Mucosa of descending colon (tissue), 3 donors: ENCODE measurements around the gene PHLPP1. TPM values are rescaled to one million over a fixed set of nuclear protein-coding genes. Genes with fewer than 3 reads are reported as not detected.
A peak's percentile ranks its signal among the peaks of the same experiment; 100 is the strongest.

Source experiments
- ATAC-seq: fragments of 200-7000 bp; cut with Tn5 transposase; one replicate; pipeline ENCODE4 v1.9.1; 2020; ENCODE audit warnings: mild to moderate bottlenecking, moderate library complexity
- DNase-seq, 3 donors: peaks; one replicate each; pipeline ENCODE4 v3.0.0-alpha.2; 2020
- H3K36me3 ChIP-seq: fragments of 200-600 bp; one replicate; pipeline ENCODE4 v1.8.0; 2021; ENCODE audit warnings: low read depth, mild to moderate bottlenecking
- H3K4me1 ChIP-seq: fragments of 200-600 bp; one replicate; pipeline ENCODE4 v1.8.0; 2021; ENCODE audit warnings: low read depth, mild to moderate bottlenecking
- H3K4me3 ChIP-seq: fragments of 200-600 bp; one replicate; pipeline ENCODE4 v1.8.0; 2021; ENCODE audit warnings: mild to moderate bottlenecking
- H3K9me3 ChIP-seq: fragments of 200-600 bp; one replicate; pipeline ENCODE4 v1.8.0; 2021; ENCODE audit warnings: mild to moderate bottlenecking
- intact Hi-C, 2 donors: fragments of 100-400 bp; cut with DNase I in 1 of 2; cut with micrococcal nuclease in 1 of 2; formaldehyde crosslinking; loops; one replicate each; pipeline versions ENCODE4 v1.11.0 to v1.11.1; 2022; cut with DNase I, micrococcal nuclease
- total RNA-seq, 3 donors: library from RNA; stranded (reverse); fragmentation: NEBNext Ultra II Directional in 2 of 3; extraction: Animal tissue kit (Norgen Biotek cat#: 25700) in 2 of 3; gene quantifications; one replicate each; pipeline versions ENCODE4 v1.2.1 to v1.2.4, GENCODE V29; 2021 to 2023
- TF ChIP-seq, protein P1 (sequence below): fragments of 200-600 bp; IDR thresholded peaks from one replicate; pipeline ENCODE4 v1.8.0; 2022; ENCODE audit warnings: antibody characterized with exemption, mild to moderate bottlenecking
- donor health status: DM: no; HTN: no; CAD: no; lungs with moderate emphysema.
- donor health status: DM: no; HTN: no; CAD: no.
- donor health status: DM: no; HTN: yes; CAD: no.

PHLPP1 gene
- total RNA-seq, 3 donors from 2014 or later, result 17.9 to 28.9 (median 19.7) TPM

DNA sequence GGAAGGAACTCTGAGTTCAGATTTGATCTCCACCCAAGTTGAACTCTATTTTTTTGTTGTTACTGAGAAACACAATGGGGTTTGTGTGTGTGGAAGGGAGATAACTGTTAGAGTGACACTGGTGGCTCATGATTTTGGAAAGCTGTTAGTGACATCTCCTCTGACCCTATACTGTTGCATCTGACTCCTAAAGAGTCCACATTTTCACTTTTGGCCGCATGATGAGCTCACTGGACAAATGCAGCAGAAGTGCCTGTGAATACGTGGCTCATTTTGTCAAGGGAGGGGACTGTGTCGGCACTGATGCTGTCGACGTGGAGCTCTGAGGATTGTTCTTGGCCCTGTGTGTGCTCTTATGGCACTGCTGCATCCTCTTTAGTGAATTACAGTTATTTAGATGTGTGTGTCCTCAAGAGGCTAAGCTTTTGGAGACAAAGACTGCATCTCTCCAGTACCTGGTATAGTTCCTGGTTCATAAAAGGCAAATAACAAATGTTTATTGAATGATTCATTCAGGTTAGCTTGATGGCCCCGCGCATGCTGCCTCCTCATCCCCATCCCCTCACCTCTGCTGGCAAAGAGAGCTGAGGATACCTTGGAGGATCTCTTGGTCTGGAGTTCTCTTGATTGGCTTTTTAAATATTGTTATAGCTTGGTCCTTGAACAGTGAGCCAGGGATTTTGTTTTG lies 135.4 kb downstream of the PHLPP1 start:
- no peak overlapping the region for H3K4me3 ChIP-seq
- intact Hi-C loops, result no loop called here
- H3K36me3 ChIP-seq, result no peaks in the 10 kb centered on the region
- H3K9me3 ChIP-seq, result no peaks in the 10 kb centered on the region
- no peak for DNase-seq
- H3K4me1 ChIP-seq, result no peaks in the 10 kb centered on the region
- peak; percentile 71 for ATAC-seq
- TF ChIP-seq, protein P1, sequence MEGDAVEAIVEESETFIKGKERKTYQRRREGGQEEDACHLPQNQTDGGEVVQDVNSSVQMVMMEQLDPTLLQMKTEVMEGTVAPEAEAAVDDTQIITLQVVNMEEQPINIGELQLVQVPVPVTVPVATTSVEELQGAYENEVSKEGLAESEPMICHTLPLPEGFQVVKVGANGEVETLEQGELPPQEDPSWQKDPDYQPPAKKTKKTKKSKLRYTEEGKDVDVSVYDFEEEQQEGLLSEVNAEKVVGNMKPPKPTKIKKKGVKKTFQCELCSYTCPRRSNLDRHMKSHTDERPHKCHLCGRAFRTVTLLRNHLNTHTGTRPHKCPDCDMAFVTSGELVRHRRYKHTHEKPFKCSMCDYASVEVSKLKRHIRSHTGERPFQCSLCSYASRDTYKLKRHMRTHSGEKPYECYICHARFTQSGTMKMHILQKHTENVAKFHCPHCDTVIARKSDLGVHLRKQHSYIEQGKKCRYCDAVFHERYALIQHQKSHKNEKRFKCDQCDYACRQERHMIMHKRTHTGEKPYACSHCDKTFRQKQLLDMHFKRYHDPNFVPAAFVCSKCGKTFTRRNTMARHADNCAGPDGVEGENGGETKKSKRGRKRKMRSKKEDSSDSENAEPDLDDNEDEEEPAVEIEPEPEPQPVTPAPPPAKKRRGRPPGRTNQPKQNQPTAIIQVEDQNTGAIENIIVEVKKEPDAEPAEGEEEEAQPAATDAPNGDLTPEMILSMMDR, result no peak

DNA sequence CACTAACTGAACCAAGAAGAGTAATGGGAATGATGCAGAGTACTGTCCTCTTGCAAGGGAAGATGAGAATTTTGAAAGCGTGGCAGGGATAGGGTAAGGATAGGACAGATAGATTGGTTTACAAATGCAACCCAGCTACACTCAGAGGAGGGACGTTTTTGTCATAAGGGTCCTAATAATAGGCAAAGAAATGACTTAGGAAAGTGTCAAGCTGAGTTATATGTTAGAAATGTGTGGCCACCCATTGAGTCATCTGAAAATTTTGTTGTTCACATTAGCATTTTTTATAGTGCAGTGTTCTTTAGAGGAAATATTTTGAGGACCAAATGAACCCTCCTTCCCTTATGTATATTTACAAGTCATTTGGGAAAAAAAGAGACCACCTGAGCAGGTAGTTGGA lies 137.5 kb downstream of the PHLPP1 start:
- TF ChIP-seq, protein P1, result no peak
- intact Hi-C loops, result no loop called here
- Histone ChIP-seq H3K36me3 (no peaks in the 10 kb centered on the region), H3K4me1 (no peaks in the 10 kb centered on the region), H3K4me3 (no peak overlapping the region), H3K9me3 (no peaks in the 10 kb centered on the region)
- DNase-seq (no peak), ATAC-seq (no peak)

DNA sequence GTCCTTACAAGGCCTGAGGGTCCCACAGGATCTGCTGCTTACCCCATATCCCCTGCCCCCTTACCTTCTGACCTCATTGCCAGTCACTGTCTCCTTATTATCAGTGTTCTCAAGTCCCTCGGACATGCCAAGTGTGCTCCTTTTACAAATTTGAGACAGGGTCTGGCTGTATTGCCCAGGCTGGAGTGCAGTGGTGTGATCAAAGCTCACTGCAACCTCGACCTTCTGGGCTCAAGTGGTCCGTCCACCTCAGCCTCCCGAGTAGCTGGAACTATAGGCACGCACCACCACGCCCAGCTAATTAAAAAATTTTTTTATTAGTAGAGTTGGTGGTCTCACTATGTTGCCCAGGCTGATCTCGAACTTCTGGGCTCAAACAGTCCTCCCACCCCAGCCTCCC lies 141.0 kb downstream of the PHLPP1 start:
- ATAC-seq (no peak), DNase-seq (no peak)
- Histone ChIP-seq H3K4me3 (no peak overlapping the region), H3K4me1 (no peaks in the 10 kb centered on the region), H3K36me3 (no peaks in the 10 kb centered on the region), H3K9me3 (no peaks in the 10 kb centered on the region)
- TF ChIP-seq, protein P1, result no peak
- intact Hi-C loops, result no loop called here

DNA sequence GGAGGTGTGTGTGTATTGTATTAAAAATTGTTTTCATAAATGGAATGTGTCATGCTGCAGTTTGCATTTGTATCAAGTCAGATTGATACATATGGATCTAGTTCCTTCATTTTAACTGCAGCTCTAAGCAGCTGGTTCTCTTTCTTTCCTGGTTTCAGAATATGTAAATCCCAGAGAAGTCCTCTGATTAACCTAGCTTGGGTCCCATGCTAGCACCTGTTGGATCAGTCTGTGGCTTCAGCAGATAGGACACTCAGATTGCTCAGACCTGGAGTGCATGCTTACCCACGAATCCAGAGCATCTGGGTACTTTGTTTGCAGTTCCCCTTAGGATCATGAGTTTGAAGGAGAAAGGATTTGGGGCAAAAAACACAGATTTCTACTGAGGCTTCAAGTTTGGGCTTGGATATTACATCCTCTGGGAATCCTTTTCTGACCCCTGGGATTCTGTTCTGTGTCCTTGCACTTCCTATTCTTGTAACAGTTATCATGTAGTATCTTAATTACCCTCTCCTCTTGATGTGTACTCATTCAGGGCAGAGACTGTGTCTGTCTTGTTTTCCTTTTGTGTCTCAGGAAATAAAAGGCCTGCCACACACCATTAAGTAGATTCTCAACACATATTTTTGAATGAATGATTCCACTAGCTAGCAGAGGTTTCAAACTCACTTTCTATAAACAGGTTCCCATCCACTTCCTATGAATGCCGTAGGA lies 142.1 kb downstream of the PHLPP1 start:
- Histone ChIP-seq H3K4me3 (no peak overlapping the region), H3K4me1 (no peaks in the 10 kb centered on the region), H3K36me3 (no peaks in the 10 kb centered on the region), H3K9me3 (no peaks in the 10 kb centered on the region)
- no peak for ATAC-seq
- intact Hi-C loops, result no loop called here
- DNase-seq, result no peak
- TF ChIP-seq, protein P1, result no peak

DNA sequence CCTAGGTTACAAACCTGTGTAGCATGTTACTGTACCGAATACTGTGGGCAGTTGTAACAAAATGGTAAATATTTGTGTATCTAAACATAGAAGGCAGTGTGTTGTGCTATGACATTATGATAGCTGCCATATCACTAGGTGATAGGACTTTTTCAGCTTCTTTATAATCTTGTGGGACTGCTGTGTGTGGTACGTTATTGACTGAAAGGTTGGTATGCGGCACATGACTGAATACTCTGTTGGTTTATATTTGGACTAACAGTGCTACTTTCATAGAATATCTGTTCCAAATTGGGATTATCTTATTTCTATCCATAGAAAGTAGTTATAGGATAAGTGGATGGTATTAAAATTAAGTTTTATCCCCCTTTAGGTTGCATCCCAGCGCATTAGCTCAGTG lies 144.7 kb downstream of the PHLPP1 start:
- no peaks in the 10 kb centered on the region for H3K36me3 ChIP-seq
- intact Hi-C loops, result no loop called here
- H3K9me3 ChIP-seq, result no peaks in the 10 kb centered on the region
- ATAC-seq (no peak), DNase-seq (no peak)
- no peaks in the 10 kb centered on the region for H3K4me1 ChIP-seq
- H3K4me3 ChIP-seq, result no peak overlapping the region
- TF ChIP-seq, protein P1, result no peak
